CD14-positive monocyte (primary cell): ENCODE measurements around the gene RGS14. TPM values are rescaled to one million over a fixed set of nuclear protein-coding genes. Genes with fewer than 3 reads are reported as not detected.

ENCODE experiments used
- DNase-seq, 3 donors: peaks; one replicate each; pipeline ENCODE4 v3.0.0-alpha.2; 2011 to 2022
- H2AFZ ChIP-seq: 2 replicates; pipeline ENCODE4 v1.6.0; 2012; ENCODE audit warnings: mild to moderate bottlenecking, low read depth, low read length, inconsistent platforms; ENCODE audit not compliant: insufficient read depth, poor library complexity, severe bottlenecking
- H3K27ac ChIP-seq, 2 donors: 1 replicate in 1 of 2; 2 replicates in 1 of 2; pipeline ENCODE4 v1.5.1; 2012 to 2013; ENCODE audit warnings: low read length in 2 of 2, control low read depth in 1 of 2, inconsistent platforms in 1 of 2, low read depth in 1 of 2, mild to moderate bottlenecking in 1 of 2
- H3K27me3 ChIP-seq, 2 donors: one replicate each; pipeline versions ENCODE4 v1.6.0 to v1.6.1; 2011 to 2013; ENCODE audit warnings: low read length in 2 of 2; ENCODE audit not compliant: control insufficient read depth in 2 of 2, insufficient read depth in 2 of 2
- H3K36me3 ChIP-seq, 2 donors: replicated peaks in 1 of 2; 1 replicate in 1 of 2; 2 replicates in 1 of 2; pipeline versions ENCODE4 v1.5.1 to v1.6.1; 2012 to 2013; ENCODE audit warnings: low read length in 2 of 2, control low read depth in 1 of 2, inconsistent platforms in 1 of 2, mild to moderate bottlenecking in 1 of 2; ENCODE audit not compliant: insufficient read depth in 2 of 2, control insufficient read depth in 1 of 2
- H3K4me1 ChIP-seq, 2 donors: 1 replicate in 1 of 2; 2 replicates in 1 of 2; pipeline versions ENCODE4 v1.5.1 to v1.6.1; 2012 to 2013; ENCODE audit warnings: low read length in 2 of 2, control low read depth in 1 of 2, inconsistent platforms in 1 of 2, mild to moderate bottlenecking in 1 of 2, moderate library complexity in 1 of 2; ENCODE audit not compliant: insufficient read depth in 2 of 2, control insufficient read depth in 1 of 2
- H3K4me2 ChIP-seq: replicated peaks from 2 replicates; pipeline ENCODE3; 2012; ENCODE audit warnings: low read length, moderate library complexity, mild to moderate bottlenecking; ENCODE audit not compliant: poor library complexity, severe bottlenecking; ENCODE audit errors: extremely low read depth
- H3K4me3 ChIP-seq, 3 experiments: fragments of 200-600 bp in 1 of 3; sonication (generic) in 1 of 3; replicated peaks in 1 of 3; 1 replicate in 2 of 3; 2 replicates in 1 of 3; pipeline ENCODE4 v1.5.1; 2011 to 2013; ENCODE audit warnings: low read length in 3 of 3, mild to moderate bottlenecking in 3 of 3, control low read depth in 2 of 3, low read depth in 2 of 3, inconsistent platforms in 1 of 3, moderate library complexity in 1 of 3
- H3K79me2 ChIP-seq: 2 replicates; pipeline ENCODE4 v1.6.0; 2012; ENCODE audit warnings: mild to moderate bottlenecking, control low read depth, inconsistent platforms, low read length, moderate library complexity; ENCODE audit not compliant: insufficient read depth
- H3K9ac ChIP-seq: 2 replicates; pipeline ENCODE4 v1.6.0; 2017; ENCODE audit warnings: low read length, mild to moderate bottlenecking; ENCODE audit not compliant: insufficient read depth, poor library complexity, severe bottlenecking
- H3K9me3 ChIP-seq, 2 donors: replicated peaks in 1 of 2; 1 replicate in 1 of 2; 2 replicates in 1 of 2; pipeline versions ENCODE4 v1.5.1 to v1.6.1; 2012 to 2013; ENCODE audit warnings: low read length in 2 of 2, control low read depth in 1 of 2; ENCODE audit not compliant: control insufficient read depth in 1 of 2, insufficient read depth in 1 of 2
- H4K20me1 ChIP-seq: 2 replicates; pipeline ENCODE4 v1.6.0; 2012; ENCODE audit warnings: mild to moderate bottlenecking, low read length, control low read depth, moderate library complexity; ENCODE audit not compliant: insufficient read depth
- H3K27ac Mint-ChIP-seq, 7 donors: one replicate each; pipeline ENCODE4 v1.8.0; 2020; ENCODE audit warnings: mild to moderate bottlenecking in 7 of 7, mixed read lengths in 7 of 7, moderate library complexity in 6 of 7, inconsistent platforms in 2 of 7
- H3K27me3 Mint-ChIP-seq, 3 donors: one replicate each; pipeline ENCODE4 v1.8.0; 2021 to 2022; ENCODE audit warnings: low read depth in 3 of 3, mild to moderate bottlenecking in 3 of 3, mixed read lengths in 3 of 3, moderate library complexity in 3 of 3, inconsistent platforms in 1 of 3
- H3K36me3 Mint-ChIP-seq, 2 donors: one replicate each; pipeline ENCODE4 v1.8.0; 2020; ENCODE audit warnings: mixed read lengths in 2 of 2, inconsistent platforms in 1 of 2, mild to moderate bottlenecking in 1 of 2
- H3K4me1 Mint-ChIP-seq: one replicate; pipeline ENCODE4 v1.8.0; 2020; ENCODE audit warnings: mild to moderate bottlenecking, mixed read lengths
- H3K4me3 Mint-ChIP-seq, 2 donors: one replicate each; pipeline ENCODE4 v1.8.0; 2020; ENCODE audit warnings: mild to moderate bottlenecking in 2 of 2, mixed read lengths in 2 of 2, moderate library complexity in 1 of 2
- H3K9me3 Mint-ChIP-seq, 7 donors: one replicate each; pipeline ENCODE4 v1.8.0; 2020 to 2022; ENCODE audit warnings: mixed read lengths in 7 of 7, mild to moderate bottlenecking in 6 of 7, moderate library complexity in 6 of 7, inconsistent platforms in 2 of 7
- WGBS: methylation state at CpG from one replicate; pipeline ENCODE4 v1.1.5; 2013; ENCODE audit warnings: missing lambda C conversion rate; ENCODE audit not compliant: insufficient coverage; 5-methylcytosine and 5-hydroxymethylcytosine counted together
- intact Hi-C, 2 donors: fragments of 100-400 bp; cut with micrococcal nuclease; formaldehyde crosslinking; loops; one replicate each; pipeline versions ENCODE4 v1.15.0 to v1.15.1; 2023
- polyA plus RNA-seq, 3 donors: library from polyadenylated mRNA; depleted of rRNA in 1 of 3; unstranded in 2 of 3; stranded (reverse) in 1 of 3; fragments of 300-500 nt in 2 of 3; fragments of >200 nt in 1 of 3; fragmentation: Illumina TruSeq in 2 of 3; gene quantifications; 1 replicate in 2 of 3; 2 replicates in 1 of 3; pipeline ENCODE4 v1.2.3, GENCODE V29; 2012 to 2021
- TF ChIP-seq, protein P1 (sequence below): fragments of 200-600 bp; IDR thresholded peaks from one replicate; pipeline ENCODE4 v1.8.0; 2022; ENCODE audit warnings: antibody characterized with exemption, mild to moderate bottlenecking

RGS14 gene
- polyA plus RNA-seq, 3 donors: 35.4 to 186 (median 43.5) TPM

DNA sequence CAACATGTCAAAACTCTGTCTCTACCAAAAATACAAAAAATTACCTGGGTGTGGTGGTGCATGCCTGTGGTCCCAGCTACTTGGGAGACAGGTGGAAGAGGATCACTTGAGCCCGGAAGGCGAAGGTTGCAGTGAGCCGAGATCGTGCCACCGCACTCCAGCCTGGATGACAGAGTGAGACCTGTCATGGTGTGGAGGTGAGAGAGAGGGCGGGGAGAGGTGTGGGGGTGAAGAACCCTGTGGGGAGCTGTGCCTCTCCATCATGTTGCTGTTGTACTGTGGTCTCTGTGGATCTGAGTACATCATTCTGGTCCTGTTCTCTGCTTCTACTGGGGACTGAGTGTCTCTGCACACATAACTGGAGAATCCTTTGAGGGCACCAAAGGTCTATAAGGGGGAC, 15.2 kb downstream of the RGS14 start:
- Histone ChIP-seq H3K9me3 (no peaks in the 10 kb centered on the region), H3K27ac (no peak overlapping the region), H4K20me1 (peaks cover 60% of the 10 kb centered on the region), H3K36me3 (peaks cover 55 to 59% of the 10 kb centered on the region in 2 donors), H3K4me2 (no peak overlapping the region), H2AFZ (no peak overlapping the region), H3K4me3 (no peak overlapping the region), H3K79me2 (no peaks in the 10 kb centered on the region), H3K27me3 (no peaks in the 10 kb centered on the region), H3K9ac (no peak overlapping the region), H3K4me1 (peaks cover 24 to 39% of the 10 kb centered on the region in 2 donors)
- H3K4me3 Mint-ChIP-seq: no peak overlapping the region
- H3K36me3 Mint-ChIP-seq: peaks cover 47 to 65% of the 10 kb centered on the region in 2 donors
- intact Hi-C loops: loop anchor here in 1 of 2 donors (10.0 kb wide), 1 partner anchor 692 kb away; no protein-coding TSS in a partner anchor
- WGBS: 93% methylated on average over 6 of the region's 6 CpGs
- H3K27ac Mint-ChIP-seq: peak overlapping the region in 4 of 7 donors; percentile 8 to 68 (median 50)
- TF ChIP-seq, protein P1, sequence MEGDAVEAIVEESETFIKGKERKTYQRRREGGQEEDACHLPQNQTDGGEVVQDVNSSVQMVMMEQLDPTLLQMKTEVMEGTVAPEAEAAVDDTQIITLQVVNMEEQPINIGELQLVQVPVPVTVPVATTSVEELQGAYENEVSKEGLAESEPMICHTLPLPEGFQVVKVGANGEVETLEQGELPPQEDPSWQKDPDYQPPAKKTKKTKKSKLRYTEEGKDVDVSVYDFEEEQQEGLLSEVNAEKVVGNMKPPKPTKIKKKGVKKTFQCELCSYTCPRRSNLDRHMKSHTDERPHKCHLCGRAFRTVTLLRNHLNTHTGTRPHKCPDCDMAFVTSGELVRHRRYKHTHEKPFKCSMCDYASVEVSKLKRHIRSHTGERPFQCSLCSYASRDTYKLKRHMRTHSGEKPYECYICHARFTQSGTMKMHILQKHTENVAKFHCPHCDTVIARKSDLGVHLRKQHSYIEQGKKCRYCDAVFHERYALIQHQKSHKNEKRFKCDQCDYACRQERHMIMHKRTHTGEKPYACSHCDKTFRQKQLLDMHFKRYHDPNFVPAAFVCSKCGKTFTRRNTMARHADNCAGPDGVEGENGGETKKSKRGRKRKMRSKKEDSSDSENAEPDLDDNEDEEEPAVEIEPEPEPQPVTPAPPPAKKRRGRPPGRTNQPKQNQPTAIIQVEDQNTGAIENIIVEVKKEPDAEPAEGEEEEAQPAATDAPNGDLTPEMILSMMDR: no peak
- peaks cover 45% of the 10 kb centered on the region for H3K4me1 Mint-ChIP-seq
- H3K27me3 Mint-ChIP-seq: peaks cover 0 to 14% (median 6%) of the 10 kb centered on the region in 3 donors
- DNase-seq: no peak
- H3K9me3 Mint-ChIP-seq: peaks cover 0 to 5% (median 0%) of the 10 kb centered on the region in 7 donors

DNA sequence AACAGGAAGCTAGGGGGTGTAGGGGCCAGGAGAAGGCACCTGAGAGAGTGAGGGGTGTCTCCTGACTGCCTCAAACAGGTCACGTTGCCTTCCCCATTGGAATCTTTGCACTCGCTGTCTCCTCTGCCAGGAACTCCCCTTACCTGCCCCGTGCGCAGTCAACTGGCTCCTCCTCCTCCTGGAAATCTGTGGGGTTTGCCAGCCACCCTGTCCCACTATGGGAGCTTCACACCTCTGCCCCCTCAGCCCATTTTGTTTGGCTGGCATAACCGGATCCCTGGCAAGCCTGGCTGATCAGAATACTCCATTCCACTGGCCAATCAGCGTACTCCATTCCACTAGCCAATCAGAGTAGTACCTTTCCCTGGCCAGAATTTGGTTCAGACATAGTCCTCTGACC, 16.1 kb downstream of the RGS14 start:
- no peak overlapping the region for H2AFZ ChIP-seq
- intact Hi-C loops: loop anchor here in 1 of 2 donors (10.0 kb wide), 1 partner anchor 691 kb away; no protein-coding TSS in a partner anchor
- H3K27ac ChIP-seq: no peak overlapping the region
- TF ChIP-seq, protein P1: no peak
- WGBS: 80% methylated on average over 6 of the region's 6 CpGs
- H3K9me3 ChIP-seq: no peaks in the 10 kb centered on the region
- no peak overlapping the region for H3K4me2 ChIP-seq
- H3K36me3 ChIP-seq: peaks cover 46 to 50% of the 10 kb centered on the region in 2 donors
- peaks cover 38 to 56% of the 10 kb centered on the region in 2 donors for H3K36me3 Mint-ChIP-seq
- peaks cover 38% of the 10 kb centered on the region for H3K4me1 Mint-ChIP-seq
- peaks cover 0 to 14% (median 6%) of the 10 kb centered on the region in 3 donors for H3K27me3 Mint-ChIP-seq
- peaks cover 51% of the 10 kb centered on the region for H4K20me1 ChIP-seq
- H3K4me3 ChIP-seq: no peak overlapping the region
- H3K79me2 ChIP-seq: no peaks in the 10 kb centered on the region
- no peak for DNase-seq
- no peaks in the 10 kb centered on the region for H3K27me3 ChIP-seq
- H3K9me3 Mint-ChIP-seq: peaks cover 0 to 5% (median 0%) of the 10 kb centered on the region in 7 donors
- no peak overlapping the region for H3K27ac Mint-ChIP-seq
- no peak overlapping the region for H3K4me3 Mint-ChIP-seq
- H3K4me1 ChIP-seq: peaks cover 24 to 38% of the 10 kb centered on the region in 2 donors
- H3K9ac ChIP-seq: no peak overlapping the region
